ENCODE measurements around the gene ELK1. TPM values are rescaled to one million over a fixed set of nuclear protein-coding genes. Genes with fewer than 3 reads are reported as not detected.

Gene ELK1
- total RNA-seq, 4 donors from 2014 or later: 19.1 to 35.3 (median 25.1) TPM

DNA sequence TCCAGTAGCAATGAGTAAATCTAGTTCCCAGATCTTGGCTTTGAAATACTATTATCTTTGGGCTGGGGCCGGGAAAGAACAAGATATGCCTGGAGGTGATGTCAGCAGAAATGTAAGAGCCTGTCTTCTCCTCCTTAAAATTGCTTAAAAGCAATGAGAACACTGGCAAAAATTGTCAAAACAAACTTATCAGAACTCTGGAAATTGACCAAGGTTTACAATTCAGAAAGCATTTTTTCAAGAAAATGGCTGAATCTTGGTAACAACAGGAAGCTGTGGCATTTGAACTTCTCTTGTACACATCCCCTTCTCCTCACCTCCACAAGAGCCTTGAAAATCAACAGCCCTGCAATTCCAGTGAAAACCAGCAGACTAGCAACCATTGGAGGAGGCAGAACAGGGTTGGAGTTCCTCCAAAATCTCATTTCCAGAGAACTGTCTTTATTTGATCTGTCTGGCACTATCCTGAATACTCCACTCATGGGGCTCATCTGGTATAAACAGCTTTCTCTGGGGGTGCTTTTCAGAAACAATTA, 54.6 kb downstream of the ELK1 start:
- no peak for DNase-seq (ENCODE audit: extremely low spot score)
- Histone ChIP-seq H3K9me3 (peaks cover 0 to 34% (median 0%) of the 10 kb centered on the region in 4 donors), H3K27ac (replicated peaks in 1 of 4) (no peak overlapping the region), H3K4me3 (no peak overlapping the region), H3K27me3 (no peaks in the 10 kb centered on the region), H3K4me1 (no peaks in the 10 kb centered on the region), H3K36me3 (no peaks in the 10 kb centered on the region)
- intact Hi-C loops (cut with DNase I): no loop called here
- TF ChIP-seq POLR2AphosphoS5 (IDR thresholded peaks at IDR 0.05) (no peak), POLR2A (IDR thresholded peaks at IDR 0.05; ENCODE audit: low read depth) (no peak), EP300 (IDR thresholded peaks at IDR 0.05) (no peak)
- TF ChIP-seq, protein P1, sequence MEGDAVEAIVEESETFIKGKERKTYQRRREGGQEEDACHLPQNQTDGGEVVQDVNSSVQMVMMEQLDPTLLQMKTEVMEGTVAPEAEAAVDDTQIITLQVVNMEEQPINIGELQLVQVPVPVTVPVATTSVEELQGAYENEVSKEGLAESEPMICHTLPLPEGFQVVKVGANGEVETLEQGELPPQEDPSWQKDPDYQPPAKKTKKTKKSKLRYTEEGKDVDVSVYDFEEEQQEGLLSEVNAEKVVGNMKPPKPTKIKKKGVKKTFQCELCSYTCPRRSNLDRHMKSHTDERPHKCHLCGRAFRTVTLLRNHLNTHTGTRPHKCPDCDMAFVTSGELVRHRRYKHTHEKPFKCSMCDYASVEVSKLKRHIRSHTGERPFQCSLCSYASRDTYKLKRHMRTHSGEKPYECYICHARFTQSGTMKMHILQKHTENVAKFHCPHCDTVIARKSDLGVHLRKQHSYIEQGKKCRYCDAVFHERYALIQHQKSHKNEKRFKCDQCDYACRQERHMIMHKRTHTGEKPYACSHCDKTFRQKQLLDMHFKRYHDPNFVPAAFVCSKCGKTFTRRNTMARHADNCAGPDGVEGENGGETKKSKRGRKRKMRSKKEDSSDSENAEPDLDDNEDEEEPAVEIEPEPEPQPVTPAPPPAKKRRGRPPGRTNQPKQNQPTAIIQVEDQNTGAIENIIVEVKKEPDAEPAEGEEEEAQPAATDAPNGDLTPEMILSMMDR (IDR thresholded peaks at IDR 0.05): no peak
- WGBS: 42% methylated on average over 1 of the region's 1 CpG

DNA sequence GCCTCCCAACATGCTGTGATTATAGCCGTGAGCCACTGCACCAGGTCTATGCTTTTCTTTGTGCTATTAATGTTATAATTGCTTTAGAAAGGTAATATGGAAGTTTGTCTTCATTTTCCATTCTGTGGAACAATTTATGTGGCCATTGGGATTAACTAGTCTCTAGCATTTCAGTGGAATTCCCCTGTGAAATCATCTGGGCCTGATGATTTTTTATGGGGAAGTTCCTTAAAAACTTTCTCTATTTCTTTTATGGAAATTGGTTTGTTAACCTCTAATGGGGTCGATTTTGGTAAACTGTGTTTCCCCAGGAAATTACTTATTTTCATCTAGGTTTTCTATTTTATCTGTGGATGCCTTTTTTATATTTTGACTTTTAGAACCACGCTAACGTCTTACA, 56.8 kb downstream of the ELK1 start:
- no peak for DNase-seq (ENCODE audit: extremely low spot score)
- Histone ChIP-seq H3K4me1 (no peaks in the 10 kb centered on the region), H3K36me3 (no peaks in the 10 kb centered on the region), H3K27ac (replicated peaks in 1 of 4) (no peak overlapping the region), H3K4me3 (no peak overlapping the region), H3K9me3 (peaks cover 0 to 21% (median 0%) of the 10 kb centered on the region in 4 donors), H3K27me3 (no peaks in the 10 kb centered on the region)
- 74% methylated on average over 4 of the region's 4 CpGs for WGBS
- TF ChIP-seq EP300 (IDR thresholded peaks at IDR 0.05) (no peak), POLR2A (IDR thresholded peaks at IDR 0.05; ENCODE audit: low read depth) (no peak), POLR2AphosphoS5 (IDR thresholded peaks at IDR 0.05) (no peak)
- TF ChIP-seq, protein P1 (IDR thresholded peaks at IDR 0.05): no peak
- intact Hi-C loops (cut with DNase I): no loop called here

DNA sequence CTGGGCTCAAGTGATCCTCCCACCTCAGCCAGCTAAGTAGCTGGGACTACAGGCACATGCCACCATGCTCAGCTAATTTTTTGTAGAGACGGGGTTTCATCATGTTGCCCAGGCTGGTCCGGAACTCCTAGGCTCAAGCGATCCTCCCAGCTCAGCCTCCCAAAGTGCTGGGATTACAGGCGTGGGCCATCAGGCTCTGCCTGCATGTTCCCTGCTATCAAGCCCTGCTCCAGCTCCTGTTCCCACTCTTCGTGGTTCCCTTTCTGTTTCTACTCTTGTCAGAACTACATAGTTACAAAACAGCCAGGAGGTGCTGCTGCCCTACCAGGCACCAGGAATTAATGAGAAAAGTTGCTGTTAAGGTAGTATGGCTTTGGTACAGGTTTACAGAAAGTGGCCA, 59.4 kb downstream of the ELK1 start:
- peaks cover 0 to 7% (median 3%) of the 10 kb centered on the region in 4 donors for H3K36me3 ChIP-seq
- no peak overlapping the region for H3K27ac ChIP-seq (replicated peaks in 1 of 4)
- TF ChIP-seq, protein P1 (IDR thresholded peaks at IDR 0.05): no peak
- TF ChIP-seq EP300 (IDR thresholded peaks at IDR 0.05) (no peak), POLR2A (IDR thresholded peaks at IDR 0.05; ENCODE audit: low read depth) (no peak), POLR2AphosphoS5 (IDR thresholded peaks at IDR 0.05) (no peak)
- intact Hi-C loops (cut with DNase I): no loop called here
- H3K27me3 ChIP-seq: no peaks in the 10 kb centered on the region
- no peak overlapping the region for H3K4me3 ChIP-seq
- no peak for DNase-seq (ENCODE audit: extremely low spot score)
- H3K9me3 ChIP-seq: peaks cover 0 to 2% (median 0%) of the 10 kb centered on the region in 4 donors
- WGBS: 65% methylated on average over 3 of the region's 5 CpGs
- no peaks in the 10 kb centered on the region for H3K4me1 ChIP-seq

DNA sequence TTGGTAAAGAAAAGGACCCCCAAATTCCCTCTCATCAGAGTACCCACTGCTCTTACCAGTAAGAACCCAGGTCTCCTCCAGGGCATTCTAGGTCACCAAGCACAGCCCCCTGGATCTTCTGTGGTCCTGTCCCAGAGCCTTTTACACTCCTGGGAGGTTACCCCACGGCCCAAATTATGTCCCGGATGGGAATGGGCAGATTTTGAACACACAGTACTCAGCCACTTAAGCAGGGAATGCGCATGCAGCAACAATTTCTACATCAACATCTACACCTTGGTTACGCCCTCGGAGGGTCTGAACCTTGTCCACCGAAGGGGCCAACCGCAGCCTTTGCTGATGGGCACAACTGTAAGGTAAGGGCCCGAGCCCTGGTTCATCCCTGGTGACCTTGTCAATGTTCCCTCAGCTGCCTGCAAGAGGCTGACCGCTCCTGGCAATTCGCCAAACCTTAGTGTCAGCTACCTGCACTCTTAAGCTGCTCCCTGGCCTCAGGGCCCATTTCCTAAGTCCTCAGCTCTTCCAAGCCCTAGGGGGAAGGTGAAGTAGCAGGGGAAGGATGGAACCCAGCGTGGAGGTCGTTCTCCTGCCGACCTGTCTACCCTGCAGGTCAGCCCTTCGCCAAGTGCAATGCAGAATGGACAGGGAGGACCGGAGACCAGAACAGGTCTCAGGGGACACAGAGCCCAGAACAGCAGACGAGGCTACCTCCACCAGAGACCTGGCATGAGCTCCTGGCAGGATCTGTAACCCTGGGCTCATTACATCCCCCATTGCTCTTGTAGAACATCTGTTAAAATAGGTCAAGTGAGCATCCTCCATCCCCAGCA, 62.2 kb downstream of the ELK1 start:
- no peak overlapping the region for H3K27ac ChIP-seq (replicated peaks in 1 of 4)
- H3K4me3 ChIP-seq: no peak overlapping the region
- peaks cover 0 to 10% (median 5%) of the 10 kb centered on the region in 4 donors for H3K4me1 ChIP-seq
- no peak for DNase-seq (ENCODE audit: extremely low spot score)
- TF ChIP-seq, protein P1 (IDR thresholded peaks at IDR 0.05): no peak
- no peak for TF ChIP-seq EP300 (IDR thresholded peaks at IDR 0.05)
- no peak for TF ChIP-seq POLR2AphosphoS5 (IDR thresholded peaks at IDR 0.05)
- TF ChIP-seq POLR2A (IDR thresholded peaks at IDR 0.05; ENCODE audit: low read depth): no peak
- H3K27me3 ChIP-seq: no peaks in the 10 kb centered on the region
- WGBS: 82% methylated on average over 14 of the region's 16 CpGs
- no peaks in the 10 kb centered on the region for H3K9me3 ChIP-seq
- peaks cover 0 to 16% (median 7%) of the 10 kb centered on the region in 4 donors for H3K36me3 ChIP-seq
- intact Hi-C loops (cut with DNase I): no loop called here

Data from esophagus muscularis mucosa (tissue), 4 donors.